NCI-H1436 (cell line): Measurements from ENCODE around the gene COL25A1.
"Not testable (repeated sequence)": the region's sequence is repeated elsewhere in the genome, so short reads cannot be mapped to it uniquely, and the experiment has no call there.

Source experiments
- DNase-seq: peaks from one replicate; lab custom pipeline; 2025; lab: John Stamatoyannopoulos, UW

COL25A1 gene

GRCh38 chr4:108954880-108955279, 347.6 kb downstream of the COL25A1 start:
- DNase-seq: no peak

GRCh38 chr4:108953941-108954340, 348.5 kb downstream of the COL25A1 start:
- DNase-seq: no peak

- no peak for DNase-seq
Measured at GRCh38 chr4:108950158-108950915, 352.1 kb downstream of the COL25A1 start.

GRCh38 chr4:108947526-108947925, 354.9 kb downstream of the COL25A1 start:
- DNase-seq: no peak

DNA sequence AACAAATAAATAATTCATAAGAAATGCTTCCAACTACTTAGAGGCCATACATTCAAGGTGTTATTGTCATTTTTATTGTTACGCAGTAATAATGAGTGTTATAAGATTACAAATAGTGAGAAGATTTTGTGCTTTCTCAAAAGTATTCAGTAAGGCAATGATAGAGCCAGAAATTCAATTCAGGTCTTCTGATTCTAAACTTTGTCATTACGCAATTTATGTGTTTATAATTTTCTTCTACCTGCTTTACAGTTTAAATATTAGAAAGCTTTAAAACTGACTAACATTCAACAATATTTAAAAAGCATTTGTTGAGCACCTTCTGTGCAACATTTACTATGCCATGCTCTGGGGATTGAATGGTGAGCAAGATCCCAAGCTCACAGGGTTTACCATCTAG, 356.2 kb downstream of the COL25A1 start:
- DNase-seq: no peak

DNA sequence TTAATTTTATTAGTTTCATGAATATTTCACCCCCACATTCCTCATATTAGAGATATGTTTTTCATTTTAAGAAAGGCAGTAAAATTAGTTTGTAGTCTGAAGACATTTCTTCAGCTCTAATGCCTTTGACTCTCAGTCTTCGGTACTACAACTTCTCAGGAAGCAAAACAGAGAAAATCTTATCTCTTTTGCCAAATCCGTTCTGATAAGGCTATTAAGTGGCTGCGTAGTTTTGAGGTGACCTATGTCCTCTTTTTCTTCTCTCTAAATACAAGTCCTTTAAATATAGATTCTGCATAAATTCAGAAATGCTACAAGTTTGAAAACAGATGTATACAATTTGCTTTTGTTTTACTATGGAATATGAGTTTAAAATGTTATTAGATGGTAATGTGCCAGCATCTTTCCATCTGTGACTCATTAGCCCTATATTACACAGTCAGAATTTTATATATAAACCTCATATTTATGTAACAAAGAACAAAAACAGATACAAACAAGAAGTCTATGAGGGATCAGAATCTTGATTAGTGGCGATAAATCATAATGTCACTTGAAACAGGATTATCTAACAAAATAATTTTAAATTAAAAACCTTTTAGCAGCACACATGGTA, 358.4 kb downstream of the COL25A1 start:
- DNase-seq: no peak

GRCh38 chr4:108943371-108943770, 359.1 kb downstream of the COL25A1 start:
- no peak for DNase-seq

DNA sequence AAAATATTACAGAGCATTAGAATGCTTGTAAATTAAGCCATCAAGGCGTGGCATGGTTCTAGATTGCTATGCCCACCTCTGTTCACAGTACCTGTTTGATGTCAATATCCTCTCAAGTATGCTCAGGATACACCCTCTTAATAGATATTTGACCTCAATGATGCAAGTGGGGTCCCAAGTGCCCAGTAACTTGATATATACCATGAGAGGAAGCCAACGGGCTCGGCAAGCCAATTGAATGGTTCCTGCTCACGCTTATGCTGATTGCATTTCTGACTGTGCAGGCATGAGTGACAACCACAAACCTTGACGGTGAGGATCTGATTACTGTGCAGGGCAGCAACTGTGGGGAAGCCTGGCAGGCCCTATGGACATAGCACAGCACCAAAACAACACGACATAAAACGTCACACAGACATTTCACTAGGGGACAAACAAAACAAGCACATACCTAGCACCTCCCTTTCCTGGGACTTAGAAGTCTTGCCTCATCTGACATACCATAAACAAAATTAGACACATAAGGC, 360.5 kb downstream of the COL25A1 start:
- DNase-seq: no peak

DNA sequence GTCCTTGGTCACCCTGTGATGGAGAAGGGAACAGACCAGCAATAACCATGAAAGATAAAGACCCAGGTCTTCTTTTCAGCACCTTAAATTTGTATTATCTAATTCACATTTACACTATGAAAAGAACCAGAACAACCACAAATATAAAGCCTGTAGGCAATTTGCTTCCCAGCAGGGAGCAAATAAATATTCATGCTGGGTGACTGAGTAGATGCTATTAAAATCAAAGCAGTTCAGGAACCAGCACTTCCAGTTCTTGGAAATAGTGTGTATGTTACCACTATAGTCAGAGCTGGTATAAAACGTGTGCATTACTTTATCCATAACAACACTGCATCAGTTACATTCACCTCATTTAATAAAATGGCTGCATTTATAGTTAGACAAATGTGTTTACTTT, 361.8 kb downstream of the COL25A1 start:
- DNase-seq: no peak

GRCh38 chr4:108940149-108940548, 362.3 kb downstream of the COL25A1 start:
- DNase-seq: no peak

- no peak for DNase-seq
Measured at GRCh38 chr4:108937066-108937465, 365.4 kb downstream of the COL25A1 start.

DNA sequence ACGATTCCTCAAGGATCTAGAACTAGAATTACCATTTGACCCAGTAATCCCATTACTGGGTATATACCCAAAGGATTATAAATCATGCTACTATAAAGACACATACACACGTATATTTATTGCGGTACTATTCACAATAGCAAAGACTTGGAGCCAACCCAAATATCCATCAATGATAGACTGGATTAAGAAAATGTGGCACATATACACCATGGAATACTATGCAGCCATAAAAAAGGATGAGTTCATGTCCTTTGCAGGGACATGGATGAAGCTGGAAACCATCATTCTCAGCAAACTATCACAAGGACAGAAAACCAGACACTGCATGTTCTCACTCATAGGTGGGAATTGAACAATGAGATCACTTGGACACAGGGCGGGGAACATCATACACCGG, 368.5 kb downstream of the COL25A1 start:
- DNase-seq: not testable (repeated sequence)

GRCh38 chr4:108933046-108933445, 369.4 kb downstream of the COL25A1 start:
- DNase-seq: no peak

DNA sequence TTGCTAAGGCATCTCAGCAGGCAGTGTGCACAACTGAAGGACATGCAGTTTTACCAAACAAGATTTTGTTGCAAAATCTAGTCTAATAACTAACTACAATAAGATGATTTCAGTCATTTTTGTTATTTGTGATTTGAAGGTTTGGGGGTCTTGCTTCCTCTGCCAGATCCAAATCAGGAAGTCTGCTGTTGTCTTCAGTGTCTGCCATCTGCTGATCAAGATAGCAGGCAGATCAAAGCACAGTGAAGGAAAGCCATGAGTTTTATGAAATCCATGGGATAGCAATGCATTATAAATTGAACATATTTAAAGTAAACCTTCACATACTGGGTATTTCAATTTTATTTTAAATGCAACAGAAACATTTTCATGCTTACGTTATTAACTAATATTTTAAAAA, 370.5 kb downstream of the COL25A1 start:
- DNase-seq: no peak

GRCh38 chr4:108930186-108930585, 372.3 kb downstream of the COL25A1 start:
- no peak for DNase-seq

GRCh38 chr4:108926781-108927180, 375.7 kb downstream of the COL25A1 start:
- no peak for DNase-seq

DNA sequence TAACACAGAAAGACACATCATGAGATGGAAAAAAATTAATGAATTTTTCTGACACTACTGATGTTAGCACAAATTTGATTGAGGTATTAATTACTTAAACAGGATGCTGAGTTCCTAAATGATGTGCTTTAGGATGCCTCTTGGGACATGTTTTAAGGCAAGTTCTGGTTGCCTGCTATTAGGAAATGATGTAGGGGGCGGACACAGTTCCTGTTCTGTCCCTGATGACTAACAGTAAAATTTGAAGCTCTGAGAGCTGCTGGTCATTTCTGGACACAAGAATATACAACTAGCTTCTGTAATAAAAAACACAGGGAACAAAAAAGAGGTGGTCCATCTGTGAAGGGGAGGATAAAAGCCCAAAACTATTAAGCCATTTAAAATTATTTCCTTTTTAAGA, 376.4 kb downstream of the COL25A1 start:
- no peak for DNase-seq

GRCh38 chr4:108922191-108922590, 380.3 kb downstream of the COL25A1 start:
- DNase-seq: no peak

DNA sequence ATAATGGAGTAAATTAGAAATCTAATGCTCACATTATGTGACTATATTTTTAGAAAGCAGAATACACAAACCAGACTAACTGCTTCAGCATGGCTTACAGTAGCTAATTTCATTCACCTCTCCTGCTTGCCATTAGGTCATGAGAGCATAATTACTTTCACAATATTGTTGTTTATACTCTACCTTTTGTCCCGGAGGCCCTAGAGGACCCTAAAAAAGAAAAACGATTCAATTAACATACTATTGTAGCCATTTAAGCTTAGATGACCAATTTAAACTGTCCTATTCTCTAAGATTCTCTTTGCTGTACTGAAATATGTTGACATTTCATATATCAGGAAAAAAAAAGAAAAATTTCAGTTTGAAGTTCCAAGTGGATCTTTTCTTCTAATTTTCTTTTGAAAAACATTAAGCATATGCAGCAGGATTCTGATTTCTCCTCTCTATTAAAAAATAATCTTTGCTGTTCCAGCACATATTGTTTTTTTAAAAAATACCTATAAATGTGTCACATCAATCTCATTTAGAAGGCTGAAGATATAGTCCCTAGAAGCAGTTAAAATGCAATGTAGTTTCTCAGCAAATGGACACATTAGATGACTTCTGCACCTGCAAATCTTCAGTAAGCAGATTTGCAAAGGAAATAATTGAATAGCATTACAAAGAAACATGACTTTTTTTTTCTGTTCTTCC, 381.9 kb downstream of the COL25A1 start:
- no peak for DNase-seq

GRCh38 chr4:108919226-108919893, 383.1 kb downstream of the COL25A1 start:
- DNase-seq: no peak

DNA sequence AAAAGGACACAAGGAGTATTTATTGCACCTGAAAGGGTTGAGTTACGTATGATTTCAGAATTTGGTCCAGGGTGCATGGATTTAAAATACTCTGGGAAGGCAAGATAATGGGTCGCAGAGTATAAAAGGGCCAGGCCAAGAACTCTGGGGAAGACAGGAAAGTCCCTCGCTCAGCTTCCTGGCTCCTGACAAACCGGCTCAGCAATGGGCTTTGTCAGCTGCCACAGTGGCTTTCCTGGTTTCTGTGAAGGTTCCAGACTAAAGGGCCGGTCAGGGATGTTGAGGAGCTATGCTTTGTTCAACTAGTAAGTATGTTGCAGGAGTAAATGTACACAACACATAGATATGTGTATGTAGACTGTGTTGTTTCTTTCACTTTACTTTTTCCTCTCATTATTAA, 385.2 kb downstream of the COL25A1 start:
- DNase-seq: no peak

- no peak for DNase-seq
Measured at GRCh38 chr4:108916638-108917037, 385.8 kb downstream of the COL25A1 start.
